ENCODE results near the gene CAPN5.
"Not testable (repeated sequence)": the region's sequence is repeated elsewhere in the genome, so short reads cannot be mapped to it uniquely, and the experiment has no call there.

The CAPN5 gene

DNA sequence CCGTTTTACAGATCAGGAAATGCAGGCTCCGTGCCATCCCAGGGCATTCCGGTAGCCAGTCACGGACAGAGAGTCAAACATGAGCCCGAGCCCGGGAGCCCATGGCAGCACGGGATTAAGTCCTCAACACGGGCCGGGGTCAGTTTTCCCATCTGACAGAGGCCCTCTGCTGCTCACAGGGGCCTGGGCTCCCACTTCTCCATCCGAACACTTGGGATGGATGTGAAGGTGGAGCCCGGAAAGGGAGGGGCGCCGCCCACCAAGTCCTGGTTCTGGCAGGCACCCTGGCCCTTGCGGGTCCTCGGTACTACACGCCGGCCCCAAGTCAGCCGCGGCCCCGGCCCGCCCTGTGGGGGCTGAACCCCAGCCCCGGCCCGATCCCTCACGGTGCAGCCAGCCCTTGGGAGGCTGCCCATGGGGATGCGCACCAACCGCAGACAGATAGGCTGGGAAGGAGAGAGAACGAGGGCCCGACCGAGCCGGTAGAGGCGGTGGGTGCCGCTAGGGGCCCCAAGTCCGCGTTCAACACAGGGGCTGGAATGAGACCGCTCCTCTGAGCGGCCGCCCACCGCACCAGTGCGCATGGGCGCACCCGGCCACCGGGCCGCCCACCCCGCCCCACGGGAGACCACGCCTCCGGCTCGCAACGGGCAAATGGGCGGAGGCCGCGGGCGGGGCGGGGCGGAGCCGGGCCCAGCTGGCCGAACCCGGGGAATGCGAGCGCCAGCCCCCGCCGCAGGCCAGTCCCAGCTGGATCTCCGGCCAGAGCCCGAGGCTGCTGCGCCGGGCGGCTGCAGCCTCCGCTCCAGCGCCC is at the start of gene CAPN5:
TSS of gene CAPN5 (plus strand) at position 743 of the 814 bp plus-strand sequence. CDS start 17,916 bp downstream, outside the sequence.
- peak; percentile 80 for DNase-seq

DNA sequence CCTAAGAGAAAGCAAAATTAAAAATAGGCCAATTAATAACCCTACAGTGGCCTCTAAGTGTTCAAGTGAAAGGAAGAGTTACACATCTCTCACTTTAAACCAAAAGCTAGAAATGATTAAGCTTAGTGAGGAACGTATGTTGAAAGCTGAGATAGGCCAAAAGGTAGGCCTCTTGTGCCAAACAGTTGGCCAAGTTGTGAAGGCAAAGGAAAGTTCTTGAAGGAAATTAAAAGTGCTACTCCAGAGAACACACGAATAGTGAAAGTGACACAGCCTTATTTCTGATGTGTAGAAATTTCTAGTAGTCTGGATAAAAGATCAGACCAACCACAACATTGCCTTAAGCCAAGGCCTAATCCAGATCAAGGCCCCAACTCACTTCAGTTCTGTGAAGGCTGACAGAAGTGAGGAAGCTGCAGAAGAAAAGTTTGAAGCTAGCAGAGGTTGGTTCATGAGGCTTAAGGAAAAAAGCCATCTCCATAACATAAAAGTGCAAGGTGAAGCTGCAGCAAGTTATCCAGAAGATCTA is 48.3 kb upstream of the CAPN5 start:
- DNase-seq: not testable (repeated sequence)

DNA sequence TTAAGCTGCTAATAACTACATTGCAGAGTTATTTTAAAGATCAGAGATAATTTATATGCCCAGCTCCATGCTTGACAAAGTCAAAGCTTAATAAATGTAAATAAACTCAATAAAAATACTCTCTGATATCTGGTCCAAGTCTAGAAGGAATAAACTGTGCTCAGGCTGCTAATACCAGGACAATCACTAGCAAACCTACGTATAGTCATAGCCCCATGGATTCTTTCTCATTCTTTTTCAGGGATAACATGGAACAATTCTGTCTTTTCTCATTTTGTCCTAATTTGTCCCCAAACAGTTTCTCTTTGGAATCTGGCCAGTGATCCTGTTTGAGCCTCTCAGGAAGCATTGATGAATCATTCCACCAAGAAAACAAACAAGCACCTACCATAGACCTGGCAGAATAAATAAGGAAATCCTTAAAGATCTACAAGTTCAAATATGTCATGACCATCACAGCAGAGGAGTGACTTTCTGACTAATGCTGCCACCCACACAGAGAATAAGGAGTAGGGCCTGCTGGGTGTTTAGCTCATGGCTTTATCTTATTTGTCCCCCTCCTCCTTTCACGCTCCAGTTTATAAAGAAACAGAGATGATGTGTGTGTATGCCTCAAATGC is 46.7 kb upstream of the CAPN5 start:
- no peak for DNase-seq

GRCh38 chr11:77020734-77021133 is 46.0 kb upstream of the CAPN5 start:
- no peak for DNase-seq

DNA sequence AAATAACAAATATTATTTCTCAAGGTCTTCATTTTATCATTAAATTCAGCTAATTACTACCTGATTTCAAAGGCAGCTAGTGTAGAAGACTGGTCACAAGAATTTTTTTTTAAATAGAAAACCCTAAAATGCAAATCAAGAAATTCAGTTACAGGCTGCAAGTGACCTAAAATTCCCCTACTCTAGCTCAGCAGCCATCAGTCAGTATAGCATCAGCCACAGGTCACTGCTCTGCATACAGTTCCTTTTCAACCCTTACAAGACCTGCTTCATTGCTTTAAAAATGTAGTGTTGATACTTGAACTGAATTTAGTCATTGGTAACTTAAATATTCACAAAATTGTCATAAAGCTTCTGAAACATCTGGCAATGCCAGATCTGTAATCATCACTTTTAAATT is 42.0 kb upstream of the CAPN5 start:
- no peak for DNase-seq

DNA sequence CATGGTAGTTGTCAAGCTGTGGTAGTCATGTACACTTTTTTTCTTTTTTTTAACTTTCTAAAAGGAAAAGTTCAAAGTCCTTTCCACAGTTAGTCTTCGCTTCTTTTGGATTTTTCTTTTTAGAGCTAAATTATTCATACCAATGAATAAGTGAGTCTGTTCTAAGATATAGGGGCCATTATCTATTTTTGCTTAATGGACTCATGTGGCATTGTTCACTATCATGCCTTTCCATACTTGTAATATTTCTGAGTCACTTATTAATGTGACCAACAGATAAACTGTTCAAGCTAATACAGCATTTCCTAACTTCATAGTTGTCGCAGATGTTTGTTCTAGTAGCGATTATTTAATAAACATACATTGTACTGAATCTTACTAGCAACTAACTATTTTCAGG is 40.5 kb upstream of the CAPN5 start:
- DNase-seq: no peak

- DNase-seq: no peak
Measured at GRCh38 chr11:77026743-77027142, 40.0 kb upstream of the CAPN5 start.

DNA sequence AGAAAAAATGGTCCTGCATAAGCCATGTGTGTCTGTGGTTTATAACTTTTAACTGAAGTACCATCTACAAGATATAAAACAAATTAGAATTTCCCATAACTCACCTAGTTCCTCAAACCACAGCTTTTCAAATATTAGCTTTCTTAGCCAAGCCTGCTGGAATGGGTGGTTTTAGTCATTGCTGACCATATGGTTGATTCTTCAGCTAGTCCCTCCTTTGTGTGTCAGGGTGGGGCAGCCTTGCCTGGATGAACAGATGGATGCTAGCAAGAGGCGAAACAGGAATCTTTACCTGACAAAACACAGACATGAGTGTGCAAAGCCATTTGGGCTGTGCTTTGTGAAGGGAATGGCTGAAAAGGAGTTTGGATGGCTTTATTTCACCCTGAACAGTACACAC is 39.5 kb upstream of the CAPN5 start:
- no peak for DNase-seq

- no peak for DNase-seq
Measured at GRCh38 chr11:77029829-77030228, 36.9 kb upstream of the CAPN5 start.

DNA sequence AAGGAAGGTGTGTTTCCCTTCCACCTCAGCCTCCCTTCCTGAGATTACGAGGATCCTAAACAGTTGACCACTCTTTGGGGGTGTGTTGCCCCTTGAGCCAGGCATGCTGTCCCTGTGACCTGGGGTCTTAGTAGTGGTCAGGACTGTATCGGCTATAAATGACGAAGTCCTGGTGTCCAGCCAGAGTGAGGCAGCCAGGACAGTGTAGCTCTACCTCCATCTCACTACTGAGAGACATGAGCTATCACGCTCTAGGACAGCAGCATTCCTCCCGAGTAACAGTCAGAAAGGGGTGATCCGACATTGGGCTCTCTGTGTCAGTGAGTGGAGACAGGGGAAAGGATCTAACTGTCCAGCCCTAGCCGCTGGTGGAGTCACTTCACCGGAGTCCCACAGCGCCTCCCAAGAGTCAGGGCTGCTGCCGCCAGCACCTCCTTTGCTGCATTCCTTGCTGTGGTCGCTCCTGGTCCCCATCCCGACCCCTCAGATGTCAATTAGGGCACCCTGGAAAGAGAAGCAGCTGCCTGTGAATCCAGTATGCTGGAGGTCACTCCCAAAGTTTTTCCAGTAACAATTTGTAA is 35.8 kb upstream of the CAPN5 start:
- no peak for DNase-seq

- DNase-seq: no peak
Measured at GRCh38 chr11:77031599-77031998, 35.2 kb upstream of the CAPN5 start.

- DNase-seq: no peak
Measured at GRCh38 chr11:77035039-77035438, 31.7 kb upstream of the CAPN5 start.

GRCh38 chr11:77035580-77035979 is 31.2 kb upstream of the CAPN5 start:
- peak; percentile 33 for DNase-seq

GRCh38 chr11:77036398-77036797 is 30.4 kb upstream of the CAPN5 start:
- DNase-seq: no peak

DNA sequence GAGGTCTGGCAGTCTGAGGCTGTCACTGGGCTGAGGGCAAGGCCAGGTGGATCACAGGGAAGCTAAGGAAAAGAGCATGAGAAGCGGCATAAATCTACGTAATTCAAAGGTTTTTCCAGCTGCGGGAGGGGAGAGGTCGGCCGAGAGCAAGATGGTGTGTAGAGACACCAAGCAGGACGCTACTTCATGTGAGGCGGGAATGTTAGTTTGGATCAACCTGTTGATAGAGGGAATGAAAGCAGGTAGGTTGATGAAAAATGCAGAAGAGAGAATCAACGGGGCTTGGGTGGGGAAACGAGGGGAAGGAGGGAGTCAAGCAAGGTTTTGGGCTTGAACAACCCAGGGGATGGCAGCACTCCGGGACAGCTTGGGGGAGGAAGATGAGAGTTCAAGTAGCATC is 29.7 kb upstream of the CAPN5 start:
- DNase-seq: no peak

DNA sequence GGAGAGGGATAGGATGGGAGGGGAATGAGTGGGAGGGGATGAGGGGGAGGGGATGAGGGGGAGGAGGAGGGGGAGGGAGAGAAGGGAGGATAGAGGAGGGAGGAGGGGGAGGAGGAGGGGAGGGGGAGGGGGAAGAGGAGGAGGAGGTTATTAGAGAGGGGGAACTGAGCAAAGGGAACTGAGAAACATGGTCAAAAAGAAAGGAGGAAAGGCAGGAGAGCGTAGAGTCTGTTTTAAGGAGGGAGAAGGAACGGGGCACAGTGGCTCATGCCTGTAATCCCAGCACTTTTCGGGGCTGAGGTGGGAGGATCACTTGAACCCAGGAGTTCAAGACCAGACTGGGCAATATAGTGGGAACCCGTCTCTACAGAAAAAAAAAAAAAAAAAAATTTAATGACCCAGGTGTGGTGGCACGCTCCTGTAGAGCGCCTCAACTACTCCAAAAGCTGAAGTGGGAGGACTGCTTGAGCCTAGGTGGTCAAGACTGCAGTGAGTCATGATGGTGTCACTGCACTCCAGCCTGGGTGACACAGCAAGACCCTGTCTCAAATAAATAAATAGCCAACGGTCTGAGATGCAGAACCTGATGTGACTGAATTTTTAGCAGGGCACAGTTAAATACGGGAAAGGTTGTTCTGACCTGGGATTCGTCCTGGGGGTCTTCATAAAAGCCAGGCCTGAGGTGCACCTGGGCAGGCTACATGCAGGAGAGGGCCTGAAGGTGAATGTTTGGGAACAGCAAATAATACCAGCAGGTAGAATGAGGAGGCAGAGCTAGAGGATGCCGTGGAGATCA is 28.5 kb upstream of the CAPN5 start:
- DNase-seq: no peak

- DNase-seq: no peak
Measured at GRCh38 chr11:77038825-77039326, 27.9 kb upstream of the CAPN5 start.

DNA sequence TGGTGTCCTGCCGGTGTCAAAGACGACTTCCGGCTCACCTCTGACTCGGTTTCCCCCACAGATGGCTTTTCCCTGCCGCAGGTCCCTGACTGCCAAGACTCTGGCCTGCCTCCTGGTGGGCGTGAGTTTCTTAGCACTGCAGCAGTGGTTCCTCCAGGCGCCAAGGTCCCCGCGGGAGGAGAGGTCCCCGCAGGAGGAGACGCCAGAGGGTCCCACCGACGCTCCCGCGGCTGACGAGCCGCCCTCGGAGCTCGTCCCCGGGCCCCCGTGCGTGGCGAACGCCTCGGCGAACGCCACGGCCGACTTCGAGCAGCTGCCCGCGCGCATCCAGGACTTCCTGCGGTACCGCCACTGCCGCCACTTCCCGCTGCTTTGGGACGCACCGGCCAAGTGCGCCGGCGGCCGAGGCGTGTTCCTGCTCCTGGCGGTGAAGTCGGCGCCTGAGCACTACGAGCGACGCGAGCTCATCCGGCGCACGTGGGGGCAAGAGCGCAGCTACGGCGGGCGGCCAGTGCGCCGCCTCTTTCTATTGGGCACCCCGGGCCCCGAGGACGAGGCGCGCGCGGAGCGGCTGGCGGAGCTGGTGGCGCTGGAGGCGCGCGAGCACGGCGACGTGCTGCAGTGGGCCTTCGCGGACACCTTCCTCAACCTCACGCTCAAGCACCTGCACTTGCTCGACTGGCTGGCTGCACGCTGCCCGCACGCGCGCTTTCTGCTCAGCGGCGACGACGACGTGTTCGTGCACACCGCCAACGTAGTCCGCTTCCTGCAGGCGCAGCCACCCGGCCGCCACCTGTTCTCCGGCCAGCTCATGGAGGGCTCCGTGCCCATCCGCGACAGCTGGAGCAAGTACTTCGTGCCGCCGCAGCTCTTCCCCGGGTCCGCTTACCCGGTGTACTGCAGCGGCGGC is 27.0 kb upstream of the CAPN5 start:
- no peak for DNase-seq

- DNase-seq: no peak
Measured at GRCh38 chr11:77040401-77040777, 26.4 kb upstream of the CAPN5 start.

DNA sequence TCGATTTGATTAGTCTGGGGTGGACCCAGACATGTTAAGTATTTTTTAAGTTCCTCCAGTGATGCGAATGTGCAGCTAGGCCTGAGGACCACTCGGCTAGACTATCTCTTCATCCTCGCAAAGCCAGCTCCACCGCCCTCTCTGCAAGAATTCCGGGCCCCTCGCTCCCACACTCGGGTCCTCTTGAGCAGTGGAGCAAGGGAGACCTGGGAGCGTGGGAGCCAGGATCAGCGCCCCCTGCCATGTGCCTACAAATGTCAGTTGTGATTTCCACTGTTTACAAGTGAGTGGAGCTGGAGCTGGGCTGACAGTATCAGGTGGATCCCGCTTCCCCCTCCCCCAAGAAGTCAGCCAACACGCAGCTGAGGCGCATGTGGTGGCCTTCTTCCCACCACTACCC is 25.9 kb upstream of the CAPN5 start:
- DNase-seq: no peak

DNA sequence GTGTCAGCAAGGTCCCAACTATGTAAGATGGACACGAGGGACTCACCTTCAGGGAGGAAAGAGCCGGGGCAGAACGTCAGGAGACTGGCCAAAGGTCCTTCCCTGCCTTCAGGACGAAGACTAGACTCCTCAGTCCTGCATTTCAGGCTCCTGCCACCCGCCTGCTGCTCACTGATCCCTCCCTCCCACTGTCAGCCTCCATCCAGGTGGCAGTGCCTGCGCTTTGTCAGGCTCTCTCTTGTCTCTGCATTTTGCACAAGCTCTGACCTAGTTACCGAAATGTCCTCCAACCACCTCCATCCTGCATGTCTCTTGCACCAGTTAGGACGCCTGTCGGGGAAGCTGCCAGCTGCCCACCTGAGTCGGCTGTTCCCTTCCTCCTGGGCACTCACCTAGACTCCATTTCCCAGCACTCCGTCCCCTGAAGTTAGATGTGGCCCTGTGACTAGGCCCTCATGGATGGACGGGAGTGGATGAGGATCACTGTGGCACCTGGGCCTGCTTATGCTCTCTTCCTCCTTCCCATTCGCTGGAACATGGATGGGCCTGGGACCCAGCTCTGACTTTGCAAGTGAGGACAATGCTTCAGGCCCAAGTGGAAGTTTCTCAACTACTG is 24.6 kb upstream of the CAPN5 start:
- no peak for DNase-seq

Data from NCI-H226 (cell line).